ENCODE measurements around the gene TRNAU1AP. TPM values are rescaled to one million over a fixed set of nuclear protein-coding genes. Genes with fewer than 3 reads are reported as not detected.
"Not testable (repeated sequence)": the region's sequence is repeated elsewhere in the genome, so short reads cannot be mapped to it uniquely, and the experiment has no call there.

Gene TRNAU1AP
- total and polyA plus RNA-seq, 8 donors = 6.2 to 112 (median 23.4) TPM

- Histone ChIP-seq H3K27ac (peak overlapping the region; percentile 59 to 93 (median 88)), H3K9me3 (no peaks in the 10 kb centered on the region), H3K4me1 (peaks cover 32 to 78% (median 50%) of the 10 kb centered on the region in 4 donors), H3K27me3 (no peaks in the 10 kb centered on the region), H3K4me3 (peak overlapping the region in 3 of 4 donors; percentile 4 to 90 (median 77)), H3K36me3 (peaks cover 56 to 72% (median 71%) of the 10 kb centered on the region in 4 donors)
- 53 to 73% (median 66%) methylated on average over 8 of the region's 8 CpGs for WGBS, 5 donors
- TF ChIP-seq CTCF (IDR thresholded peaks at IDR 0.05) = no peak
- peak in 1 of 3 donors; percentile 69 for TF ChIP-seq POLR2AphosphoS5 (IDR thresholded peaks at IDR 0.05)
- TF ChIP-seq POLR2A (IDR thresholded peaks at IDR 0.05) = no peak
- TF ChIP-seq EP300 (IDR thresholded peaks at IDR 0.05) = no peak
- DNase-seq = no peak
- intact Hi-C loops (cut with DNase I; ENCODE audit: low total_unique reads) = loop anchor here (10.0 kb wide), 1 partner anchor 145 kb away; the partner anchor contains the start of gene PHACTR4
Measured at GRCh38 chr1:28509705-28510272, 43.1 kb upstream of the TRNAU1AP start.

GRCh38 chr1:28510273-28510969, 42.5 kb upstream of the TRNAU1AP start:
- 54 to 71% (median 67%) methylated on average over 8 of the region's 8 CpGs for WGBS, 5 donors
- Histone ChIP-seq H3K27me3 (no peaks in the 10 kb centered on the region), H3K36me3 (peaks cover 56 to 78% (median 77%) of the 10 kb centered on the region in 4 donors), H3K4me3 (peak overlapping the region in 3 of 4 donors; percentile 4 to 90 (median 77)), H3K27ac (peak overlapping the region; percentile 59 to 93 (median 88)), H3K9me3 (no peaks in the 10 kb centered on the region), H3K4me1 (peaks cover 32 to 72% (median 47%) of the 10 kb centered on the region in 4 donors)
- TF ChIP-seq EP300 (IDR thresholded peaks at IDR 0.05) (no peak), POLR2AphosphoS5 (IDR thresholded peaks at IDR 0.05) (no peak), CTCF (IDR thresholded peaks at IDR 0.05) (no peak), POLR2A (IDR thresholded peaks at IDR 0.05) (peak in 1 of 4 donors; percentile 18)
- no peak for DNase-seq
- intact Hi-C loops (cut with DNase I; ENCODE audit: low total_unique reads) = no loop called here

GRCh38 chr1:28510970-28511440, 41.9 kb upstream of the TRNAU1AP start:
- no peaks in the 10 kb centered on the region for H3K9me3 ChIP-seq
- no peak for DNase-seq
- H3K4me3 ChIP-seq = peak overlapping the region in 2 of 4 donors; percentile 77 to 90
- H3K27ac ChIP-seq = peak overlapping the region in 2 of 5 donors; percentile 88 to 92
- H3K27me3 ChIP-seq = no peaks in the 10 kb centered on the region
- 73 to 100% (median 90%) methylated on average over 2 of the region's 2 CpGs for WGBS, 5 donors
- peaks cover 32 to 72% (median 46%) of the 10 kb centered on the region in 4 donors for H3K4me1 ChIP-seq
- H3K36me3 ChIP-seq = peaks cover 56 to 84% (median 78%) of the 10 kb centered on the region in 4 donors
- intact Hi-C loops (cut with DNase I; ENCODE audit: low total_unique reads) = no loop called here
- TF ChIP-seq POLR2AphosphoS5 (IDR thresholded peaks at IDR 0.05) (peak in 1 of 3 donors; percentile 6), CTCF (IDR thresholded peaks at IDR 0.05) (no peak)

- DNase-seq = no peak
- Histone ChIP-seq H3K36me3 (peaks cover 56 to 85% (median 78%) of the 10 kb centered on the region in 4 donors), H3K27ac (no peak overlapping the region), H3K27me3 (no peaks in the 10 kb centered on the region), H3K9me3 (no peaks in the 10 kb centered on the region), H3K4me1 (peaks cover 32 to 70% (median 44%) of the 10 kb centered on the region in 4 donors), H3K4me3 (peak overlapping the region in 2 of 4 donors; percentile 15 to 90)
- 80 to 91% (median 83%) methylated on average over 6 to 7 of the region's 7 CpGs for WGBS, 5 donors
- TF ChIP-seq CTCF (IDR thresholded peaks at IDR 0.05) (no peak), EP300 (IDR thresholded peaks at IDR 0.05) (no peak), POLR2A (IDR thresholded peaks at IDR 0.05) (no peak), POLR2AphosphoS5 (IDR thresholded peaks at IDR 0.05) (peak in 1 of 3 donors; percentile 53)
- intact Hi-C loops (cut with DNase I; ENCODE audit: low total_unique reads) = no loop called here
Measured at GRCh38 chr1:28512058-28512611, 40.8 kb upstream of the TRNAU1AP start.

- H3K27me3 ChIP-seq; intact Hi-C loops (cut with DNase I; ENCODE audit: low total_unique reads); H3K9me3 ChIP-seq; H3K27ac ChIP-seq; H3K4me3 ChIP-seq; DNase-seq: not testable (repeated sequence)
- peaks cover 24 to 64% (median 38%) of the 10 kb centered on the region in 4 donors for H3K4me1 ChIP-seq
- 86 to 92% (median 91%) methylated on average over 13 of the region's 13 CpGs for WGBS, 5 donors
- peaks cover 39 to 66% (median 61%) of the 10 kb centered on the region in 4 donors for H3K36me3 ChIP-seq
Measured at GRCh38 chr1:28514445-28514933, 38.4 kb upstream of the TRNAU1AP start.
